HepG2 (cell line): ENCODE results near the gene CEP76. TPM values are rescaled to one million over a fixed set of nuclear protein-coding genes. Genes with fewer than 3 reads are reported as not detected.

Experiments
- ATAC-seq: fragments of 200-7000 bp; cut with Tn5 transposase; 3 replicates; pipeline ENCODE4 v1.9.1; 2020; ENCODE audit warnings: mild to moderate bottlenecking, moderate library complexity
- BruUV-seq: library from RNA; stranded (reverse); fragments of 400-500 nt; replicated peaks from 2 replicates; lab custom pipeline; 2021; lab: Mats Ljungman, UMichigan
- CTCF ChIA-PET: fragments of 300-600 bp; formaldehyde crosslinking; extraction: SDS; loops from one replicate; lab custom pipeline; 2021; ENCODE audit warnings: low total read pairs, inconsistent platforms, low intra/inter-chr PET ratio; lab: Yijun Ruan, JAX
- POLR2A ChIA-PET: fragments of 350-600 bp; sonication (Branson Sonifier 250); formaldehyde crosslinking; loops from one replicate; lab custom pipeline; 2020; ENCODE audit warnings: antibody characterized with exemption, inconsistent platforms; lab: Yijun Ruan, JAX
- DNase-seq: peaks from one replicate; pipeline ENCODE4 v3.0.0-alpha.2; 2015; ENCODE audit warnings: low spot score
- FAIRE-seq: peaks from 3 replicates; lab custom pipeline; 2011; peaks lifted over from hg19 to GRCh38; lab: Jason Lieb, UNC
- H2AFZ ChIP-seq: one replicate; pipeline ENCODE4 v1.6.1; 2011; ENCODE audit warnings: low read length, inconsistent platforms
- H3K27ac ChIP-seq: fragments of 300-600 bp; 3 replicates; pipeline ENCODE4 v1.8.0; 2011; ENCODE audit warnings: mixed run types, mild to moderate bottlenecking, mixed read lengths, low read length, inconsistent platforms; ENCODE audit not compliant: insufficient read depth; ENCODE audit errors: extremely low read length
- H3K27me3 ChIP-seq, 2 experiments: fragments of 200-600 bp in 1 of 2; 2 replicates in 1 of 2; 3 replicates in 1 of 2; pipeline versions ENCODE4 v1.6.0 to v1.8.0; 2011; ENCODE audit warnings: low read length in 2 of 2, mild to moderate bottlenecking in 2 of 2, moderate library complexity in 2 of 2, inconsistent platforms in 1 of 2; ENCODE audit not compliant: insufficient read depth in 2 of 2, control insufficient read depth in 1 of 2
- H3K36me3 ChIP-seq, 2 experiments: fragments of 200-600 bp in 1 of 2; replicated peaks in 1 of 2; 2 replicates in 1 of 2; 3 replicates in 1 of 2; pipeline versions ENCODE4 v1.5.1 to v1.8.0; 2011; ENCODE audit warnings: low read length in 2 of 2, inconsistent platforms in 1 of 2; ENCODE audit not compliant: insufficient read depth in 2 of 2, control insufficient read depth in 1 of 2
- H3K4me1 ChIP-seq: 2 replicates; pipeline ENCODE4 v1.5.1; 2012; ENCODE audit warnings: low read length, inconsistent platforms; ENCODE audit not compliant: insufficient read depth
- H3K4me2 ChIP-seq: 2 replicates; pipeline ENCODE4 v1.6.0; 2011; ENCODE audit warnings: low read depth, low read length, inconsistent platforms
- H3K4me3 ChIP-seq, 3 experiments: fragments of 200-600 bp in 1 of 3; sonication (generic), shearing (Covaris generic) in 1 of 3; replicated peaks in 1 of 3; 2 replicates each; pipeline ENCODE4 v1.5.1; 2011 to 2016; ENCODE audit warnings: low read length in 3 of 3, inconsistent platforms in 2 of 3, low read depth in 2 of 3, mild to moderate bottlenecking in 2 of 3, control low read depth in 1 of 3, mixed read lengths in 1 of 3; ENCODE audit not compliant: insufficient read depth in 1 of 3
- H3K79me2 ChIP-seq: one replicate; pipeline ENCODE4 v1.6.1; 2011; ENCODE audit warnings: low read length, inconsistent platforms; ENCODE audit not compliant: insufficient read depth
- H3K9ac ChIP-seq: 2 replicates; pipeline ENCODE4 v1.6.0; 2011; ENCODE audit warnings: mild to moderate bottlenecking, low read depth, low read length, inconsistent platforms; ENCODE audit not compliant: insufficient read depth
- H3K9me3 ChIP-seq: 2 replicates; pipeline ENCODE4 v1.5.1; 2012; ENCODE audit warnings: mild to moderate bottlenecking, low read length
- H4K20me1 ChIP-seq: 2 replicates; pipeline ENCODE4 v1.6.0; 2011; ENCODE audit warnings: inconsistent platforms, mild to moderate bottlenecking, low read length, moderate library complexity; ENCODE audit not compliant: insufficient read depth
- CREB1 ChIP-seq, 2 experiments: fragments of 450-650 bp in 1 of 2; IDR thresholded peaks; 2 replicates each; pipeline ENCODE4 v1.6.1; 2016 to 2017; ENCODE audit warnings: control low read depth in 1 of 2, mild to moderate bottlenecking in 1 of 2, missing compliant biosample characterization in 1 of 2, missing genetic modification characterization in 1 of 2
- FOXO1 ChIP-seq: sonication (generic); formaldehyde crosslinking; IDR thresholded peaks from 2 replicates; pipeline ENCODE4 v1.4.0; 2020; ENCODE audit warnings: missing genetic modification reagents
- JUN ChIP-seq: sonication (generic); formaldehyde crosslinking; IDR thresholded peaks from 2 replicates; pipeline ENCODE4 v1.4.0; 2020; ENCODE audit warnings: mild to moderate bottlenecking, missing genetic modification reagents
- KLF15 ChIP-seq: sonication (generic); formaldehyde crosslinking; IDR thresholded peaks from 2 replicates; pipeline ENCODE4 v1.8.1; 2023; ENCODE audit warnings: borderline replicate concordance, mild to moderate bottlenecking, inconsistent platforms, missing genetic modification reagents, mixed read lengths
- NFKB2 ChIP-seq: sonication (generic); formaldehyde crosslinking; IDR thresholded peaks from 2 replicates; pipeline ENCODE4 v1.4.0; 2020; ENCODE audit warnings: missing genetic modification reagents, borderline replicate concordance
- ZNF350 ChIP-seq: sonication (generic); formaldehyde crosslinking; IDR thresholded peaks from 2 replicates; pipeline ENCODE4 v1.4.0; 2020; ENCODE audit warnings: mild to moderate bottlenecking, low read depth, missing genetic modification reagents, borderline replicate concordance
- ZNF629 ChIP-seq: sonication (generic); formaldehyde crosslinking; conservative IDR thresholded peaks from 2 replicates; pipeline ENCODE4 v1.5.0; 2020; ENCODE audit warnings: missing genetic modification reagents
- WGBS: methylation state at CpG from one replicate; pipeline ENCODE4 v1.1.6; 2017; ENCODE audit warnings: low lambda C conversion rate; 5-methylcytosine and 5-hydroxymethylcytosine counted together
- in situ Hi-C: cut with HindIII; loops from 2 replicates; pipeline ENCODE4 v1.10.0; 2017; ENCODE audit warnings: low pct_unique_long_range_greater_than_20kb; ENCODE audit not compliant: extremely low pct_ligation_motif_present
- intact Hi-C: fragments of 100-400 bp; cut with micrococcal nuclease; formaldehyde crosslinking; loops from one replicate; pipeline ENCODE4 v1.10.0; 2022; ENCODE audit not compliant: unreplicated experiment
- polyA plus RNA-seq, 8 experiments: library from polyadenylated mRNA; depleted of rRNA in 3 of 8; stranded (reverse) in 7 of 8; unstranded in 1 of 8; fragments of >200 nt; fragmentation: Illumina TruSeq in 4 of 8; extraction: Trizol in 4 of 8; gene quantifications; 2 replicates each; pipeline versions ENCODE4 v1.2.1 to v1.2.3, GENCODE V29; 2011 to 2016; ENCODE audit warnings: low read depth in 4 of 8, missing spikeins in 1 of 8, mixed read lengths in 1 of 8; ENCODE audit not compliant: insufficient read depth in 1 of 8
- total RNA-seq, 5 experiments: library from RNA; depleted of rRNA; stranded (reverse); fragments of >200 nt; fragmentation: Illumina TruSeq; extraction: Trizol; gene quantifications; 2 replicates each; pipeline ENCODE4 v1.2.3, GENCODE V29; 2016; ENCODE audit warnings: low read depth in 1 of 5
- TF ChIP-seq, protein P1 (sequence below): sonication (generic); formaldehyde crosslinking; IDR thresholded peaks from 2 replicates; pipeline ENCODE4 v1.4.0; 2020; ENCODE audit warnings: mild to moderate bottlenecking, missing genetic modification reagents
- TF ChIP-seq, protein P2 (sequence below): sonication (generic); formaldehyde crosslinking; IDR thresholded peaks from 2 replicates; pipeline ENCODE4 v1.5.0; 2020; ENCODE audit warnings: missing genetic modification reagents, mild to moderate bottlenecking, borderline replicate concordance

CEP76 gene
- total and polyA plus RNA-seq, 2 of the 13 experiments (the other 11 are each of a cell fraction or from before 2014, with no cell fraction given), result 13.9 to 15.1 TPM

DNA sequence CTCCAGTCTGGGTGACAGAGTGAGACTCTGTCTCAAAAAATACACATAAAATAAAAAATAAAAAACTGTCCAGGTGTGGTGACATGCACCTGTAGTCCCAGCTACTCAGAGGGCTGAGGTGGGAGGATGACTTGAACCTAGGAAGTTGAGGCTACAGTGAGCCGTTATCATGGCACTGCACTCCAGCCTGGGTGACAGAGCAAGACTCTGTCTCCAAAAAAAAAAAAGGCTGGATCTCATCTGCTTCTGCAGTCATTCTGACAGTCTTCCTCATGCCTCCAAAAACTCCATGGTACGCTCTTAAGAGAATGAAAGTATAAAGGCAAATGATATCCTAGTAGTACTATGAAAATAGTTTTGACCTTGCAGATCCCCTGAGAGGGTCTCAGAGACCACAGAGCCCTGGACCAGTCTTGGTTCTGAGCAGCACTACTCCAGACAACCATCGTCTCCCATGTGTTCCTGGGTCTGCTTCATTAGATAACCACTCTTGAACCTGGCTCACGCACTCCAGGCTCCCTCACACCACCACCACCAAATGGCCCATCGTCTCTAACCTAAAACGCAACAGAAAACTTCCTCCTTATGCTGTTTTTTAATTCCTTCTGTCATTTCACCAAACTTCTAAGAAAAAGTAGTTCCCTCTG is 70.6 kb downstream of the CEP76 start:
- no peak overlapping the region for H3K4me3 ChIP-seq
- intact Hi-C loops (no loop called here), in situ Hi-C loops (no loop called here)
- no peaks in the 10 kb centered on the region for H3K27me3 ChIP-seq
- peaks cover 2% of the 10 kb centered on the region for H3K79me2 ChIP-seq
- no peak overlapping the region for H3K4me2 ChIP-seq
- no peaks in the 10 kb centered on the region for H3K36me3 ChIP-seq
- ATAC-seq, result no peak
- no peaks in the 10 kb centered on the region for H3K4me1 ChIP-seq
- H3K9ac ChIP-seq, result no peak overlapping the region
- H2AFZ ChIP-seq, result no peak overlapping the region
- ChIA-PET CTCF (no interaction called here), POLR2A (no interaction called here)
- no peaks in the 10 kb centered on the region for H4K20me1 ChIP-seq
- TF ChIP-seq JUN (CRISPR knock-in tag), result no peak
- TF ChIP-seq ZNF629, result no peak
- TF ChIP-seq, protein P1, sequence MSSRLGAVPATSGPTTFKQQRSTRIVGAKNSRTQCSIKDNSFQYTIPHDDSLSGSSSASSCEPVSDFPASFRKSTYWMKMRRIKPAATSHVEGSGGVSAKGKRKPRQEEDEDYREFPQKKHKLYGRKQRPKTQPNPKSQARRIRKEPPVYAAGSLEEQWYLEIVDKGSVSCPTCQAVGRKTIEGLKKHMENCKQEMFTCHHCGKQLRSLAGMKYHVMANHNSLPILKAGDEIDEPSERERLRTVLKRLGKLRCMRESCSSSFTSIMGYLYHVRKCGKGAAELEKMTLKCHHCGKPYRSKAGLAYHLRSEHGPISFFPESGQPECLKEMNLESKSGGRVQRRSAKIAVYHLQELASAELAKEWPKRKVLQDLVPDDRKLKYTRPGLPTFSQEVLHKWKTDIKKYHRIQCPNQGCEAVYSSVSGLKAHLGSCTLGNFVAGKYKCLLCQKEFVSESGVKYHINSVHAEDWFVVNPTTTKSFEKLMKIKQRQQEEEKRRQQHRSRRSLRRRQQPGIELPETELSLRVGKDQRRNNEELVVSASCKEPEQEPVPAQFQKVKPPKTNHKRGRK (CRISPR knock-in tag), result no peak
- TF ChIP-seq CREB1 (IDR thresholded peaks at IDR 0.05), result no peak
- TF ChIP-seq CREB1 (CRISPR knock-in tag; IDR thresholded peaks at IDR 0.05), result no peak
- TF ChIP-seq, protein P2, sequence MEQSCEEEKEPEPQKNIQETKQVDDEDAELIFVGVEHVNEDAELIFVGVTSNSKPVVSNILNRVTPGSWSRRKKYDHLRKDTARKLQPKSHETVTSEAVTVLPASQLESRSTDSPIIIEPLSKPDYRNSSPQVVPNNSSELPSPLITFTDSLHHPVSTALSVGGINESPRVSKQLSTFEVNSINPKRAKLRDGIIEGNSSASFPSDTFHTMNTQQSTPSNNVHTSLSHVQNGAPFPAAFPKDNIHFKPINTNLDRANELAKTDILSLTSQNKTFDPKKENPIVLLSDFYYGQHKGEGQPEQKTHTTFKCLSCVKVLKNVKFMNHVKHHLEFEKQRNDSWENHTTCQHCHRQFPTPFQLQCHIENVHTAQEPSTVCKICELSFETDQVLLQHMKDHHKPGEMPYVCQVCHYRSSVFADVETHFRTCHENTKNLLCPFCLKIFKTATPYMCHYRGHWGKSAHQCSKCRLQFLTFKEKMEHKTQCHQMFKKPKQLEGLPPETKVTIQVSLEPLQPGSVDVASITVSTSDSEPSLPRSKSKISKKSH (CRISPR knock-in tag), result no peak
- TF ChIP-seq FOXO1, result no peak
- no peak for TF ChIP-seq KLF15 (CRISPR knock-in tag)
- TF ChIP-seq NFKB2 (CRISPR knock-in tag), result no peak
- no peak for TF ChIP-seq ZNF350
- WGBS, result 86% methylated on average over 6 of the region's 6 CpGs
- TSS peak; percentile 25 for BruUV-seq
- H3K27ac ChIP-seq, result no peak overlapping the region
- FAIRE-seq, result no peak
- no peaks in the 10 kb centered on the region for H3K9me3 ChIP-seq
- DNase-seq, result no peak
